ENCODE measurements around the gene MYDGF. TPM values are rescaled to one million over a fixed set of nuclear protein-coding genes. Genes with fewer than 3 reads are reported as not detected.

Gene MYDGF
- polyA plus RNA-seq, 1 donor from 2014 or later, result 73.2 TPM

GRCh38 chr19:4717966-4718701 lies 48.0 kb upstream of the MYDGF start:
- Histone ChIP-seq H3K9me3 (ENCODE audit: low read length) (no peaks in the 10 kb centered on the region), H3K36me3 (ENCODE audit: insufficient read depth, low read length) (no peaks in the 10 kb centered on the region), H3F3A (ENCODE audit: insufficient read depth, low read length, poor library complexity, severe bottlenecking) (no peaks in the 10 kb centered on the region), H4K20me1 (ENCODE audit: insufficient read depth) (no peaks in the 10 kb centered on the region), H3K27me3 (ENCODE audit: insufficient read depth, low read depth, low read length) (no peaks in the 10 kb centered on the region), H2AFZ (ENCODE audit: low read depth, low read length) (no peak overlapping the region), H3K9me2 (ENCODE audit: insufficient read depth, low read length) (no peaks in the 10 kb centered on the region), H3K27ac (ENCODE audit: low read length) (no peak overlapping the region), H3K4me2 (ENCODE audit: low read length) (no peak overlapping the region), H3K4me3 (ENCODE audit: low read length) (no peak overlapping the region), H3K9ac (ENCODE audit: low read length) (no peak overlapping the region), H3K79me2 (replicated peaks; ENCODE audit: insufficient read depth, low read length) (peaks cover 13% of the 10 kb centered on the region)
- no peak for TF ChIP-seq REST (IDR thresholded peaks at IDR 0.05; ENCODE audit: borderline replicate concordance)

DNA sequence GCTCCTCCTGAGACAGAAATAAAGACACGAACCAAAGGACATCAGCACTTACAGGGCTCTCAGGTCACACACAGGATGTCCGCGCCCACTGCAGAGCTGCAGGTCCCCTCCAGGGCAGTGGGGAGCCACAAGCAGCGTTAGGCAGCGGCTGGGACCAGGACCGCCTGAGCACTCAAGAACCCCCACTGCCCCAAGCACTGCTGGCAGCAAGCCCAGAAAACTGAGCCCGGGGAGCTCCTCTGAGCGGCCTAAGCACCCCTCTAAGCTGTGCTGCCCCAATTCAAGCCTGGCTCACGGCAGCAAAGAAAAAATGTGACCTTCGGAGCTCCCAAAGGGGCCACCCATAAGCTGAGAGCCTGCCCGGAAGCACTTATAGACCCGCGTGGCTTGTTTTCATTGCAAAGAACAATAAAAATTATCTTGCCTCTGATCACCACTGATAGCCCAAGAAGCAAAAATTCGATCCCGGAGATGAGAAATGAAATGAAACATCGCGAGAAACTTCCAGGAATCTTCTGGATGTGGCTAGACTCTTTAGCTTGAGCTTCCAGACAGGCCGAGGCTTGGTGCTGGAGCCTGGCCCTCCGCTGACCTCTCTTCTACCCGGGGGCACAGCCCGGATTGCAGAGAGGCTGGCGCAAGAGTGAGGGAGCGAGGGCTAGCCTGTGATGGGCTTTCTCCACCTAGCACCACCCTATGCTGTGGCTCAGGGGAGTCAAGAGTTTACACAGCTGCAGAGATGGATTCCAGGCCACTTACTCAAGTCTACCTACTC lies 47.2 kb upstream of the MYDGF start:
- no peaks in the 10 kb centered on the region for H3K36me3 ChIP-seq (ENCODE audit: insufficient read depth, low read length)
- H3F3A ChIP-seq (ENCODE audit: insufficient read depth, low read length, poor library complexity, severe bottlenecking), result no peaks in the 10 kb centered on the region
- no peaks in the 10 kb centered on the region for H4K20me1 ChIP-seq (ENCODE audit: insufficient read depth)
- no peaks in the 10 kb centered on the region for H3K27me3 ChIP-seq (ENCODE audit: insufficient read depth, low read depth, low read length)
- no peak overlapping the region for H3K27ac ChIP-seq (ENCODE audit: low read length)
- no peak overlapping the region for H3K4me3 ChIP-seq (ENCODE audit: low read length)
- no peaks in the 10 kb centered on the region for H3K9me2 ChIP-seq (ENCODE audit: insufficient read depth, low read length)
- H2AFZ ChIP-seq (ENCODE audit: low read depth, low read length), result no peak overlapping the region
- TF ChIP-seq SMC3 (conservative IDR thresholded peaks at IDR 0.05; ENCODE audit: poor library complexity) (no peak), POLR2AphosphoS5 (IDR thresholded peaks at IDR 0.05) (no peak), EZH2 (IDR thresholded peaks at IDR 0.05; ENCODE audit: borderline replicate concordance, insufficient read depth, low read length, poor library complexity, severe bottlenecking) (no peak), TAF1 (IDR thresholded peaks at IDR 0.05; ENCODE audit: low read depth) (no peak), REST (IDR thresholded peaks at IDR 0.05; ENCODE audit: borderline replicate concordance) (no peak), MXI1 (conservative IDR thresholded peaks at IDR 0.05; ENCODE audit: poor library complexity, severe bottlenecking) (no peak), RAD21 (conservative IDR thresholded peaks at IDR 0.05) (no peak), EP300 (conservative IDR thresholded peaks at IDR 0.05; ENCODE audit: poor library complexity, severe bottlenecking) (no peak), CTCF (IDR thresholded peaks at IDR 0.05; ENCODE audit: poor library complexity, severe bottlenecking) (no peak)
- H3K9me3 ChIP-seq (ENCODE audit: low read length), result no peaks in the 10 kb centered on the region
- H3K79me2 ChIP-seq (replicated peaks; ENCODE audit: insufficient read depth, low read length), result peaks cover 6% of the 10 kb centered on the region
- H3K4me2 ChIP-seq (ENCODE audit: low read length), result no peak overlapping the region
- no peak overlapping the region for H3K9ac ChIP-seq (ENCODE audit: low read length)
